H1 (cell line): ENCODE data around the gene UBE2D2. TPM values are rescaled to one million over a fixed set of nuclear protein-coding genes. Genes with fewer than 3 reads are reported as not detected.

Experiments
- CTCF ChIA-PET: fragments of 300-600 bp; sonication (Branson Sonifier 250); formaldehyde crosslinking; loops from one replicate; lab custom pipeline; 2021; ENCODE audit not compliant: partially characterized antibody; lab: Charles Lee
- POLR2A ChIA-PET: fragments of 300-600 bp; sonication (Branson Sonifier 250); formaldehyde crosslinking; loops from one replicate; lab custom pipeline; 2021; ENCODE audit warnings: inconsistent platforms; ENCODE audit not compliant: partially characterized antibody; lab: Charles Lee
- DNase-seq, 2 experiments: peaks; one replicate each; pipeline versions ENCODE4 v3.0.0 to v3.0.0-alpha.2; 2010 to 2022; ENCODE audit warnings: low spot score in 2 of 2, low read depth in 1 of 2, mixed read lengths in 1 of 2
- FAIRE-seq: peaks from 2 replicates; lab custom pipeline; 2011; peaks lifted over from hg19 to GRCh38; lab: Jason Lieb, UNC
- H2AFZ ChIP-seq: 2 replicates; pipeline ENCODE4 v1.8.1; 2012; ENCODE audit warnings: low read length, inconsistent platforms
- H2AK5ac ChIP-seq: 2 replicates; pipeline ENCODE4 v1.6.1; 2013; ENCODE audit warnings: low read depth, low read length
- H2BK120ac ChIP-seq: replicated peaks from 2 replicates; pipeline ENCODE3; 2013; ENCODE audit warnings: low read depth, low read length, inconsistent platforms
- H2BK12ac ChIP-seq: 2 replicates; pipeline ENCODE4 v1.6.1; 2013; ENCODE audit warnings: low read depth, low read length
- H2BK15ac ChIP-seq: 2 replicates; pipeline ENCODE4 v1.6.1; 2013; ENCODE audit warnings: low read length
- H2BK20ac ChIP-seq: 2 replicates; pipeline ENCODE4 v1.6.1; 2013; ENCODE audit warnings: low read length
- H2BK5ac ChIP-seq: 2 replicates; pipeline ENCODE4 v1.6.1; 2013; ENCODE audit warnings: low read depth, low read length
- H3K14ac ChIP-seq: 2 replicates; pipeline ENCODE4 v1.6.1; 2013; ENCODE audit warnings: inconsistent platforms; ENCODE audit not compliant: insufficient read length
- H3K18ac ChIP-seq: 2 replicates; pipeline ENCODE4 v1.6.1; 2013; ENCODE audit warnings: low read length; ENCODE audit errors: extremely low read depth
- H3K23ac ChIP-seq: 2 replicates; pipeline ENCODE4 v1.6.1; 2013; ENCODE audit warnings: inconsistent platforms; ENCODE audit not compliant: insufficient read length
- H3K23me2 ChIP-seq: 2 replicates; pipeline ENCODE4 v1.6.1; 2013; ENCODE audit warnings: low read depth, low read length
- H3K27ac ChIP-seq: 2 replicates; pipeline ENCODE4 v1.6.1; 2011; ENCODE audit warnings: low read depth, low read length, inconsistent platforms
- H3K27me3 ChIP-seq, 4 experiments: replicated peaks in 1 of 4; 1 replicate in 1 of 4; 2 replicates in 3 of 4; pipeline versions ENCODE4 v1.6.1 to v1.8.1; 2011 to 2013; ENCODE audit warnings: low read length in 3 of 4, mild to moderate bottlenecking in 3 of 4, inconsistent platforms in 2 of 4, mixed read lengths in 2 of 4, moderate library complexity in 1 of 4; ENCODE audit not compliant: control insufficient read depth in 3 of 4, insufficient read depth in 3 of 4; ENCODE audit errors: extremely low read depth in 1 of 4
- H3K36me3 ChIP-seq, 4 experiments: 2 replicates each; pipeline versions ENCODE4 v1.6.1 to v1.8.1; 2011 to 2013; ENCODE audit warnings: mild to moderate bottlenecking in 4 of 4, low read length in 3 of 4, moderate library complexity in 2 of 4, control low read depth in 1 of 4, inconsistent platforms in 1 of 4; ENCODE audit not compliant: insufficient read depth in 4 of 4, control insufficient read depth in 2 of 4
- H3K4ac ChIP-seq: replicated peaks from 2 replicates; pipeline ENCODE3; 2013; ENCODE audit warnings: low read length, low read depth, mixed read lengths, inconsistent platforms; ENCODE audit not compliant: insufficient read length
- H3K4me1 ChIP-seq, 4 experiments: replicated peaks in 1 of 4; 1 replicate in 1 of 4; 2 replicates in 3 of 4; pipeline versions ENCODE4 v1.6.1 to v1.8.1; 2011 to 2013; ENCODE audit warnings: low read length in 3 of 4, inconsistent platforms in 2 of 4, mixed read lengths in 1 of 4; ENCODE audit not compliant: insufficient read depth in 4 of 4, control insufficient read depth in 3 of 4
- H3K4me2 ChIP-seq, 2 experiments: 2 replicates each; pipeline versions ENCODE4 v1.6.1 to v1.8.1; 2011 to 2013; ENCODE audit warnings: low read depth in 2 of 2, low read length in 2 of 2, control low read depth in 1 of 2, inconsistent platforms in 1 of 2, mild to moderate bottlenecking in 1 of 2; ENCODE audit not compliant: insufficient read depth in 1 of 2
- H3K4me3 ChIP-seq, 4 experiments: fragments of 200-600, 300-600 bp in 1 of 4; sonication (generic), shearing (Covaris generic), sonication (Bioruptor Twin) in 1 of 4; 2 replicates each; pipeline versions ENCODE4 v1.5.1 to v1.8.1; 2011 to 2016; ENCODE audit warnings: low read length in 4 of 4, low read depth in 3 of 4, control low read depth in 2 of 4, inconsistent platforms in 2 of 4, mild to moderate bottlenecking in 2 of 4, mixed read lengths in 1 of 4, moderate library complexity in 1 of 4; ENCODE audit not compliant: insufficient read depth in 2 of 4; ENCODE audit errors: extremely low read depth in 1 of 4
- H3K56ac ChIP-seq: replicated peaks from 2 replicates; pipeline ENCODE3; 2013; ENCODE audit warnings: low read depth, mild to moderate bottlenecking, mixed read lengths, low read length, inconsistent platforms; ENCODE audit not compliant: insufficient read length
- H3K79me1 ChIP-seq: 2 replicates; pipeline ENCODE4 v1.6.1; 2013; ENCODE audit warnings: low read depth, low read length, control low read depth
- H3K79me2 ChIP-seq, 2 experiments: 2 replicates each; pipeline versions ENCODE4 v1.6.1 to v1.8.1; 2012 to 2013; ENCODE audit warnings: low read length in 2 of 2, mild to moderate bottlenecking in 2 of 2, inconsistent platforms in 1 of 2; ENCODE audit not compliant: insufficient read depth in 2 of 2, control insufficient read depth in 1 of 2
- H3K9ac ChIP-seq, 4 experiments: replicated peaks in 1 of 4; 1 replicate in 1 of 4; 2 replicates in 3 of 4; pipeline versions ENCODE4 v1.6.1 to v1.8.1; 2011 to 2013; ENCODE audit warnings: low read depth in 3 of 4, low read length in 3 of 4, control low read depth in 2 of 4, mild to moderate bottlenecking in 2 of 4, moderate library complexity in 2 of 4, inconsistent platforms in 1 of 4; ENCODE audit errors: extremely low read depth in 1 of 4
- H3K9me3 ChIP-seq, 2 experiments: 2 replicates each; pipeline versions ENCODE4 v1.6.1 to v1.8.1; 2012 to 2013; ENCODE audit warnings: mild to moderate bottlenecking in 2 of 2, moderate library complexity in 2 of 2, control low read depth in 1 of 2, inconsistent platforms in 1 of 2, low read depth in 1 of 2, low read length in 1 of 2, mixed read lengths in 1 of 2; ENCODE audit not compliant: insufficient read depth in 2 of 2
- H4K20me1 ChIP-seq, 2 experiments: replicated peaks in 1 of 2; 2 replicates each; pipeline versions ENCODE3 to v1.8.1; 2011 to 2013; ENCODE audit warnings: inconsistent platforms in 2 of 2, low read length in 2 of 2, mild to moderate bottlenecking in 1 of 2; ENCODE audit not compliant: insufficient read depth in 2 of 2, control insufficient read depth in 1 of 2
- H4K5ac ChIP-seq: 2 replicates; pipeline ENCODE4 v1.6.1; 2013; ENCODE audit warnings: low read length, low read depth, mixed read lengths, inconsistent platforms; ENCODE audit not compliant: insufficient read length
- H4K8ac ChIP-seq: 2 replicates; pipeline ENCODE4 v1.8.0; 2013; ENCODE audit warnings: mild to moderate bottlenecking, moderate library complexity, low read length, inconsistent platforms; ENCODE audit not compliant: insufficient read depth; ENCODE audit errors: extremely low read depth
- H4K91ac ChIP-seq: replicated peaks from 2 replicates; pipeline ENCODE3; 2013; ENCODE audit warnings: low read length, mixed read lengths, inconsistent platforms; ENCODE audit not compliant: insufficient read length
- SP1 ChIP-seq: IDR thresholded peaks from 2 replicates; pipeline ENCODE4 v1.6.1; 2011; ENCODE audit warnings: low read depth, low read length
- WGBS, 2 experiments: shearing (Covaris generic) in 1 of 2; methylation state at CpG; one replicate each; pipeline versions ENCODE4 v1.1.6 to v1.1.7; 2013 to 2015; ENCODE audit warnings: low lambda C conversion rate in 2 of 2, mixed read lengths in 2 of 2, inconsistent platforms in 1 of 2, low coverage in 1 of 2, missing lambda C conversion rate in 1 of 2; ENCODE audit not compliant: insufficient replicate concordance in 2 of 2, insufficient coverage in 1 of 2, insufficient read length in 1 of 2; ENCODE audit errors: extremely low coverage in 1 of 2, missing lambda C conversion rate in 1 of 2; 5-methylcytosine and 5-hydroxymethylcytosine counted together
- polyA plus RNA-seq, 7 experiments: library from polyadenylated mRNA; depleted of rRNA in 3 of 7; stranded (reverse) in 5 of 7; unstranded in 2 of 7; fragments of >200 nt in 5 of 7; fragments of 200-250 nt in 2 of 7; gene quantifications; 1 replicate in 5 of 7; 2 replicates in 1 of 7; 4 replicates in 1 of 7; pipeline versions ENCODE4 v1.2.1 to v1.2.3, GENCODE V29; 2011 to 2013; ENCODE audit warnings: missing spikeins in 2 of 7, mixed read lengths in 2 of 7
- total RNA-seq: library from RNA; stranded (reverse); fragmentation: NEBNext Ultra II Directional; extraction: Animal tissue kit (Norgen Biotek cat#: 25700); gene quantifications from 2 replicates; pipeline ENCODE4 v1.2.1, GENCODE V29; 2021

Gene UBE2D2
- total and polyA plus RNA-seq, 2 of the 8 experiments (the other 6 are each of a cell fraction or from before 2014, with no cell fraction given), result 66.9 to 203 TPM

GRCh38 chr5:139575313-139575646, 14.1 kb downstream of the UBE2D2 start:
- peaks cover 0 to 7% (median 0%) of the 10 kb centered on the region in 4 experiments; a peak in 2 of 7 replicates for H3K4me1 ChIP-seq
- DNase-seq, result no peak
- H3K4me3 ChIP-seq, result no peak overlapping the region
- H3K27me3 ChIP-seq, result no peaks in the 10 kb centered on the region
- H3K79me1 ChIP-seq, result peaks cover 16% of the 10 kb centered on the region
- H3K14ac ChIP-seq, result no peak overlapping the region
- no peaks in the 10 kb centered on the region for H3K9me3 ChIP-seq
- H3K79me2 ChIP-seq, result peaks cover 31 to 94% of the 10 kb centered on the region in 2 experiments
- no peaks in the 10 kb centered on the region for H3K23me2 ChIP-seq
- H3K23ac ChIP-seq, result no peak overlapping the region
- H2AFZ ChIP-seq, result no peak overlapping the region
- no peak overlapping the region for H2BK15ac ChIP-seq
- no peak overlapping the region for H2BK120ac ChIP-seq
- peaks cover 0 to 3% (median 0%) of the 10 kb centered on the region in 4 experiments; a peak in 2 of 8 replicates for H3K36me3 ChIP-seq
- no peak overlapping the region for H2AK5ac ChIP-seq
- FAIRE-seq, result no peak
- 93% methylated on average over 2 of the region's 2 CpGs; no CpG with 5 or more reads in 1 of the 2 experiments for WGBS, 2 experiments
- H2BK20ac ChIP-seq, result no peak overlapping the region
- H3K9ac ChIP-seq, result no peak overlapping the region
- POLR2A ChIA-PET, result interaction anchor here (0.7 to 1.3 kb wide), 5 partner anchors 9 to 138 kb away, joined by 3 to 8 read pairs (median 3); partner anchors contain the start of gene UBE2D2
- H3K27ac ChIP-seq, result no peak overlapping the region
- no peak overlapping the region for H2BK12ac ChIP-seq
- CTCF ChIA-PET, result interaction anchor here (0.5 to 4.9 kb wide), 23 partner anchors 9 to 190 kb away, joined by 3 to 43 read pairs (median 4); partner anchors contain the start of gene UBE2D2
- H3K56ac ChIP-seq, result no peak overlapping the region
- no peak for TF ChIP-seq SP1
- H3K4ac ChIP-seq, result no peak overlapping the region
- peaks cover 20 to 21% of the 10 kb centered on the region in 2 experiments for H4K20me1 ChIP-seq
- no peak overlapping the region for H3K4me2 ChIP-seq
- no peak overlapping the region for H2BK5ac ChIP-seq
- no peak overlapping the region for H4K5ac ChIP-seq
- no peak overlapping the region for H3K18ac ChIP-seq
- no peak overlapping the region for H4K8ac ChIP-seq
- H4K91ac ChIP-seq, result no peak overlapping the region
